ENCODE measurements around the gene COL28A1.
A peak's percentile ranks its signal among the peaks of the same experiment; 100 is the strongest.
"Not testable (repeated sequence)": the region's sequence is repeated elsewhere in the genome, so short reads cannot be mapped to it uniquely, and the experiment has no call there.

Gene COL28A1

GRCh38 chr7:7562736-7563135 is 27.1 kb upstream of the COL28A1 start:
- no peak for TF ChIP-seq CTCF (IDR thresholded peaks at IDR 0.05; ENCODE audit: low read length, missing control alignments)
- DNase-seq (ENCODE audit: low read depth), result no peak
- H3K4me3 ChIP-seq (replicated peaks; ENCODE audit: low read depth, low read length), result no peak overlapping the region

DNA sequence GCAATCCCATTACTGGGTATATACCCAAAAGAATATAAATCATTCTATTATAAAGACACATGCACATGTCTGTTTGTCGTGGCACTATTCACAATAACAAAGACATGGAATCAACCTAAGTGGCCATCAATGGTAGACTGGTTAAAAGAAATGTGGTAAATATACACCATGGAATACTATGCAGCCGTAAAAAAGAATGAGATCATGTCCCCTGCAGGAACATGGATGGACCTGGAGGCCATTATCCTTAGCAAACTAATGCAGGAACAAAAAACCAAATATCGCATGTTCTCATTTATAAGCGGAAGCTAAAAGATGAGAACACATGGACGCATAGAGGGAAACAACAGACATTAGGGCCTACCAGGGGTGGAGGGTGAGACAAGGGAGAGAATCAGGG is 25.9 kb upstream of the COL28A1 start:
- not testable (repeated sequence) for DNase-seq (ENCODE audit: low read depth); H3K4me3 ChIP-seq (replicated peaks; ENCODE audit: low read depth, low read length)

GRCh38 chr7:7557252-7557651 is 21.6 kb upstream of the COL28A1 start:
- H3K4me3 ChIP-seq (replicated peaks; ENCODE audit: low read depth, low read length), result no peak overlapping the region
- TF ChIP-seq CTCF (IDR thresholded peaks at IDR 0.05; ENCODE audit: low read length, missing control alignments), result no peak
- DNase-seq (ENCODE audit: low read depth), result no peak

DNA sequence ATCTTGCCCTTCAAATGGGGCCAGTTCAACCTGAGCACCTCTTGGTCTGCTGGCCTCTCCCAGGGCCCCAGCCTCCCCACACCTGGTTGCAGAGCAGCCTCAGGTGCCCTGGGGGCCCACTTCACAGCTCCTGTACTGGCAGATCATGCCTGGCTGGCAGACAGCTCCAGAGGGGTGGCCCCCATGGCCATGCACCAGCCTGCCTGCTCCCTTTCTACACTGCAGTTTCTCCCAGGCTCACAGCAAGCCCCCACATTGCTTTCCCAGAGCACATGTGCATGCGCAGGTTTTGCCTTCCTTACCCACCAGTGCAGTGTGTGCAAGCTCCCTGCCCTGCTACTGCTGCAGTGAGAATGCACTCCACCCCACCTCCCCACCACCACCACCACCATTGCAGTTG is 21.2 kb upstream of the COL28A1 start:
- no peak overlapping the region for H3K4me3 ChIP-seq (replicated peaks; ENCODE audit: low read depth, low read length)
- TF ChIP-seq CTCF (IDR thresholded peaks at IDR 0.05; ENCODE audit: low read length, missing control alignments), result no peak
- no peak for DNase-seq (ENCODE audit: low read depth)

DNA sequence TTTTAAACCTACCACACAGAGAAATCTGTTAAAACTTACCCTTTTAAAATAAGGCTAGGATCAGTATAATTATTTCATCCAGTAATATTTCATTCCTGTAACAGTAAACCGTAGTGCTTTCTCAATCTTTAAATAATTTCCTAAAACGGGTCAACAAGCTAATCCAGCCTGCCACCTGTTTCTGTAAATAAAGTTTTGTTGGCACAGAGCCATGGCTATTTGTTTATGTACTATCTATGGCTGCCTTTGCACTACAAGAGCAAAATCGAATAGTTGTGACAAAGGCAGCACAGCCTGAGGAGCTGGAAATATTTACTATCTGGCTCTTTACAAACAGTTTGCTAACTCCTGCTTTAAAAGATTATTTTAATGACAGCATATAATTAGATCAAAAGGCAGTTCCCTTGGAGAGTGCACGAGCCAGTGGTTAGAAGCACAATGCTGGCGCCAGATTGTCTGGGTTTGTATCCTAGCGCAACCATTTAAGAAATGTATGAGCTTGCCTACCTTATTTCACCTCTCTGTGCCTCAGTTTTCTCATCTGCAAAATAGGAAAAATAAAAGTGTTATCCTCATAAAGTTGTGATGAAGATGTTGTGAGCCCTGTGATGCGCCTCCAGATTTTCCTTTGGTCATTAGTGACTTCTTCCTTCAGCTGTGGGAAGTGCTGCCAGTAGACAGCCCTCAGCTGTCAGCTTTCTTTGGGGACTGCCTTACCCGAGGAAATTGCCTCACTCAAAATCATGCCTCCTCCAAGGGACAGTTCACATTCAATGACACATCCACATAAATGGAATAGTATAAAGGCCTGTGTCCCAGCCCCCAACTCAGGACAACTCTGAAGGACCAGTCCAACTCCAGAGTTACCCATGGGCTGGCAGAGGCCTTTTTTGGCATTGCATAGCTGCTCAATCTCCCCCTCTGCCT is 19.2 kb upstream of the COL28A1 start:
- DNase-seq (ENCODE audit: low read depth), result no peak
- H3K4me3 ChIP-seq (replicated peaks; ENCODE audit: low read depth, low read length), result no peak overlapping the region
- no peak for TF ChIP-seq CTCF (IDR thresholded peaks at IDR 0.05; ENCODE audit: low read length, missing control alignments)

DNA sequence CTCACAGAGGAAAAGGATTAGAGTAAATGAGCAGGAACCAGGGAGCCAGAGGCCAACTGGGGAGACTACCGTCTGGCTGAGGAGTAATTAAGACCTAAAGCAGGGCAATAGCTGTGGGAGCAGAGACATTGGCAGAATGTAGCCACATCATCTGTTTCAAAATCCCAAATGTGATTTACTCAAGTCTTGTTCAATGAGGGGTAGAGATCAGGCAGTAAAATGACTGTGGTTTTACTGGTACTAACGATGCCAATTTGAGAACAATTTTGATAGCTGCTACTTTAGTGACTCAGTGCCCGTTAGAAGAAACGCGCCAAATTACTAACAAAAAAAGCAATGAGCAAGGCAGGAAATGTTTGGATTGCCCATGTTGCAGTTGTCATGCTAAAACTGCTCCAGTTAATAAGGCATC is 18.4 kb upstream of the COL28A1 start:
- no peak for TF ChIP-seq CTCF (IDR thresholded peaks at IDR 0.05; ENCODE audit: low read length, missing control alignments)
- peak; percentile 24 for DNase-seq (ENCODE audit: low read depth)
- no peak overlapping the region for H3K4me3 ChIP-seq (replicated peaks; ENCODE audit: low read depth, low read length)

DNA sequence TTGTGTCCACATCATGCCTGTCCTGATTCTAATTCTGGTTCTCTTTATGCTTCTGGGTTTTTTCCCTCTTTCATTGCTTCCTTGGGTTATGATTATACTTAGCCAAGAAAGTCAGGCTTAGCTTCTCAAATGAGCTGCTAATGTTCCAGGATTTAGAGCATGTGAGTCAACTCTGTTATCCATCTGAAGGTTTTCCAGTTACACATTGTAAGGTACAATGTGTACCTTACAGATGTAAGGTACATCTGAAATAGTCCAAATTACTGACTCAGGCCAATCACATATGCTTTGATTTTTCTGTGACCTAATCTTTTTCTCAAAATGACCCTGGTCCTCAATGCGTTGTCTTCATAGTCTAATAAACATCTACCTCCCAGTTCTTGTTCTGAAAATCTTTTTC is 17.7 kb upstream of the COL28A1 start:
- DNase-seq (ENCODE audit: low read depth), result no peak
- no peak for TF ChIP-seq CTCF (IDR thresholded peaks at IDR 0.05; ENCODE audit: low read length, missing control alignments)
- H3K4me3 ChIP-seq (replicated peaks; ENCODE audit: low read depth, low read length), result no peak overlapping the region
